AG10803 (cell line): ENCODE data around the gene TTI1.
"Not testable (repeated sequence)": the region's sequence is repeated elsewhere in the genome, so short reads cannot be mapped to it uniquely, and the experiment has no call there.

ENCODE experiments used
- DNase-seq: peaks from one replicate; pipeline ENCODE4 v3.0.0; 2010; ENCODE audit warnings: low read depth
- H3K4me3 ChIP-seq: 2 replicates; pipeline ENCODE4 v1.5.1; 2011; ENCODE audit warnings: mild to moderate bottlenecking, low read length, control low read depth
- CTCF ChIP-seq: conservative IDR thresholded peaks from 2 replicates; pipeline ENCODE4 v1.5.1; 2011; ENCODE audit warnings: mild to moderate bottlenecking, low read length, control low read depth, inconsistent platforms

TTI1 gene

GRCh38 chr20:37973059-37973910 is 60.0 kb downstream of the TTI1 start:
- H3K4me3 ChIP-seq: no peak overlapping the region
- DNase-seq: no peak
- TF ChIP-seq CTCF: no peak

DNA sequence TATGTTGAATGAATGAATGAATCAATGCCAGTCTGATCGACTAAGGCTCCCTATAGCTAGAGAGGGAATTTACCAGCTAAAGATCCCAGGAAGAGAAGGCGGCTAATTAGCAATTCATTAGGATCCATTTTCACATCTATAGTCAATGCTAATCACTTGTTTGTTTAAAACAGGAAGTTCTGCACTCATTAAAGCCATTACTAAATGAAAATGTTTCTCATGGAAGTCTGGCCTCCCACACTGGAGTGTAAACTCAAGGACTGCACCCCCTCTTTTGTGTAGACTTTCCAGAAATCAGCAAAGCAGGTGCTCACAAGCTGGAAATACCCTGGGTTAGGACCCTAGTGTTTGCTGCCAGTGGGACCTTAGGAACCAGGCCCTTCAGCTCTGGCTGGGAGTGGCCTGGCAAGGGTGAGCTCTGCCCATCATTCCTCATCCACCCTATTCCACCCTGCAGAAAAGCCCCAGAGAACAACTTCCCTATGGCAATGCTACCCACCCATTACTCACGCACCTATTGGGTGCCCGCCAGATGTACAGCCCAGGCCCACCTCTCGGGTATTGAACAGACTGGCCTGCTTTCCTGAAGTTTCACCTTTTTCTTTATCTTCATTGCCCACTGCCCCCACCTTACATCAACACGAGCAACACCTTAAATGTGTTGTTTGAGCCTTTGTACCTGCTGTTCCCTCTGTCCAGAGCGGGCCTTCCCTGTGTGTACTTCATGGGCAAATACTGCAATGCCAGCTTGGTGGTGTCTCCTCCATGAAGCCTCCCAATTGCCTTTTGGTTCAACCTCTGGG is 60.8 kb downstream of the TTI1 start:
- TF ChIP-seq CTCF: no peak
- DNase-seq: no peak
- no peak overlapping the region for H3K4me3 ChIP-seq

GRCh38 chr20:37971561-37972127 is 61.6 kb downstream of the TTI1 start:
- no peak for TF ChIP-seq CTCF
- no peak overlapping the region for H3K4me3 ChIP-seq
- DNase-seq: no peak

DNA sequence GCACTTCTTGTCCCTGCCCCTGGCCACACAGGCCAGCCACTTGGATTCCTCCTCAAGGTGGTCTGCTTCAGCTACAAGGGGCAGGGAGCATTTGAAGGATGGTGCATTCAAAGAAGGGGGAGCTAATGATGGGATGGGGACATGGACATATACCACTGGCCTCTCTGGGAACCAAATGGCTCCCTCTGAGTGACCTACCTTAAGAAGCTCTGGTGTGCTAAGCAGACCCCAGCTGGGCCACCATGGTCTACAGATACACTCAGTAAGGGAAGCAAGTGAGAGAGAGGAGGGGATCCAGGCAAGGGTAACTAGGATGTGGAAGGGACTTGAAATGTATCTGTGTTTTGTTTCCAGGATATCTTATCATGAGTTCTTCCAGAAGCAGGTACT is 62.4 kb downstream of the TTI1 start:
- TF ChIP-seq CTCF: no peak
- no peak overlapping the region for H3K4me3 ChIP-seq
- no peak for DNase-seq

DNA sequence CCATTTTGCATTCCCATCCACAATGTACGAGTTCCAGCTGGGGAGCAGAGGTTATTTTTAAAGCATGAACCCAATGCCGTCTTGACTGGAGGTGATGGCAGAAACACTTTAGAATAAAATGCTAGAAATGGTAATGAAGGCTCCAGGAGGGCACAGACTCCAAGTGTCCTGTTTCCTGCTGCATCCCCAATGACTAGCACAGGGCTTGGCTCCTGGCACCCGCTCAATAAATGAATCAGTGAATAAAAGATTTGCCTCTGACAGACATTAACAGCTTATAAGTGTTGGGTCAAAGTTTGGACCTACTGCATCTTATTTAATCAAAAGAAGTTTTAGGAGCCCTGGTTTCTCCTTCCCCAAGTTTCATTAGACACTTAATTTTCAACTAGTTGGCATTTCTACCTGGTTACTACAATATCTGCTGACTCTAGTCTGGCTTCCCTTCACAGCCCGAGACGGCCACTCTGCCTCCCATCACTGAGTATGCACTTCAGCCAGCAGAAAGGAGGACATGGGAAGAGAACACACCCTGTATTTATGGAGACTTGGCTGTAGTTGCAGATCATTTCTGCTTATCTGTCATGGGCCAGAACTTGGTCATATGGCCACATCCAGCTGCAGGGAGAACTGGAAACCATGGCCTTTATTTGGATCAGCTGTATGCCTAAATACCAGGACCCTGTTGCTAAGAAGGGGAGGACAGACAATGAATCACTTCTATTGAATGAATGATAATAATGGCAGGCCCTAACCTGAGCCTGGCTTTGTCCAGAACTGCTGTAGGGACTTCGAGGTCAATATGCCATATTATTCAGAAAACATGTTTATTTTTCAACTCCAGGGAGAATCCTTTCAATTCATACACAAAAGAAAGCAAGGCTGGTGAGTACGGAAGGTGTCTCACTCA is 63.1 kb downstream of the TTI1 start:
- TF ChIP-seq CTCF: no peak
- H3K4me3 ChIP-seq: no peak overlapping the region
- DNase-seq: peak; percentile 5

DNA sequence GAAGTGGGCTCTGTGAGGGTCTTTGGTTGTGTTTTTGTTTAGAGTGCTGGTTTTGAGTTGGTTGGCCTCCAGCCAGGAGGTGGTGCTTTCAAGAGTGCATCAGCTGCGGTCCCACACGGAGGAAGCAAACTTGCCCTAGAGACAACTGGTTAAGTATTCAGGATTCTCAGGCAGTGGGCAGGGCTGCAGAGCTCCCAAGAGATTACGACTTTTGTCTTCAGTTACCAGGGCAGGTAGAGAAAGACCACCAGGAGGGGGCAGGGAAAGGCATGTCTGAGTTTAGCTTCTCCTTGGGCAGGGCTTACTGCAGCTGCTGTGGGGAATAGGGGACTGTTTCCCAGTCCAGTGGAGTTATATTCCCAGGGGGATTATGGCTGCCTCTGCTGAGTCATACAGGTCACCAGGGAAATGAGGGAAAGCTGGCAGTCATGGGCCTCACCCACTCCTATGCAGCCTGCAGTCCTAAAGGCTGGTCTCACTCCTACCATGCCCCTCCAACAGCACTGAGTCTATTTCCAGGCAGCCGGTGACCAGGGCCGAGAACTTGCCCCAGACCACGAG is 64.3 kb downstream of the TTI1 start:
- peak; percentile 5 for DNase-seq
- TF ChIP-seq CTCF: no peak

GRCh38 chr20:37963483-37963882 is 69.8 kb downstream of the TTI1 start:
- not testable (repeated sequence) for H3K4me3 ChIP-seq, DNase-seq

More for the DNA sequence above, 64.3 kb downstream of the TTI1 start:
- no peak overlapping the region for H3K4me3 ChIP-seq
